NCI-H2029 treated with DMSO at 0.1 percent for 48 hours (cell line): Measurements from ENCODE around the gene DCLK3.

Source experiments
- DNase-seq: peaks from one replicate; lab custom pipeline; 2025; lab: John Stamatoyannopoulos, UW

DCLK3 gene

DNA sequence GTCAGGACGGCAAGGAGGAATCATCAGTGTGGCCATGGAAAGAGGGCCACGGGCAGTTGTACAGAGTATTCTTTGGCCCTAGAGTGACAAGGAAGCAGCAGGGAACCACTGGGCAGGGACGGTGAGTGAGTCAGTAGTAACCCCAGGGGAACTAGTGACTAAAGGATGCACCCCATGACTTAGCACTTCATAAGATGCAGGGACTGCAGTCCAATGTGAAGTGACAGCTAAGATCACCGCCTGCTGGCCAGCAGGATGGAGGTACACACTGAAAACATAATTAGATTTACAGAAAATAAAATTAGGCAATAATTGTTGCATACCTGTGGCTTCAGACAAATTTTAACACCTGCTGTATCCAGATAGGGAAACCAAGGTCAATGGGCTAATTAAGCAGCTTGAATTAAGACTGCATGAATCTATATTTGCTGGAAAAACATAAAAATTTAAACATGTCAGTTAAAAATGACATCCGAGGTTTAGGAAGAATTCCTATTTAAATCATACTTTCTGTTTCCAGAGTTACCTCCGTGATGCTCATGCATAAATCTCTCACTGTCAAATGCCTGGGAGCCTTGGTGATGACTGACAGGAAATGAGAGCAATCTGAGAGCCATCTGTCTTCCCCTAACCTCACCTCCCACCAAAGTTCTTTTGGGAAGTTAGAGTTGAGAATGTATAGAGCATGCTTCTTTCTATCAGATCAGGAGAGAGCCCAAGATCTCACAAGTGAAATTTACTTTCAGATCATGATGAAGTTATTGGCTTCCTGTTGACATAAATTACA lies 56.5 kb downstream of the DCLK3 start:
- DNase-seq = no peak

DNA sequence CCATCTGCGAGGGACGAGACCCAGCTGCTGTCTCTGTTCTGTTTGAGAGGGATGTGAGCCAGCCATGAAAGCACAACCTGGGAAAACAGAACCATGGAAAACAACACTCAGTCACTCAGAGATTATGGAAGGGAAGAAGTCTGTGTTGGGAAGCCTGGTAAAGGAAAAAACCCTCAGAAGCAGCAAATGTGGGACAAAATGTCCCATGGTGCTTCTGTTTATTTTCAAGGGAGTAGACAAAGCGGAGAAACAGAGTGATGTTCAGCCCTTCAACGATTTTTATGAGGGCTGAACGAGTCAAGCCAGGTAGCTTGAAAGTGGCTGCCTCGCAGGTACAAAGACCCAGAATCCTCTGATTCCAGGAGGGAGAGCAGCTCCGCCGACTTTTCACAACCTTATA lies 59.3 kb downstream of the DCLK3 start:
- no peak for DNase-seq

DNA sequence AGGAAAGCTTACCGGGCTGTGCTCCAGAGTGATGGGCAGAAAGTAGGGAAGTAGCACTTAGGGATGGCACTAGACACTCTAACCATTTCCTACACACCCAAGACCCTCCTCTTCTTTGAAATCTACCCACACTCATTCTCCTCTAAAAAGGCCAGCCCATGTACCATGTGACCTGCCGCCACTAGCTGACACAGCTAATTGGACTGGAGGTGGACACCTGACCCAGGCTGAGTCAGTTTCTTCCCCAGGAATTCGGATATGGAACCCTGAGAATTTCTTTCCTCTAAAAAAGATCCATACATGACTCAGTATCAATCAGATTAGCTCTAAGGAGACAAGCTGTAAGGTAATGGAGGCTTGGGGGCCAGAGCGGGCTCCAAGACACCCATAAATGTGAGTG lies 60.1 kb downstream of the DCLK3 start:
- DNase-seq = no peak

DNA sequence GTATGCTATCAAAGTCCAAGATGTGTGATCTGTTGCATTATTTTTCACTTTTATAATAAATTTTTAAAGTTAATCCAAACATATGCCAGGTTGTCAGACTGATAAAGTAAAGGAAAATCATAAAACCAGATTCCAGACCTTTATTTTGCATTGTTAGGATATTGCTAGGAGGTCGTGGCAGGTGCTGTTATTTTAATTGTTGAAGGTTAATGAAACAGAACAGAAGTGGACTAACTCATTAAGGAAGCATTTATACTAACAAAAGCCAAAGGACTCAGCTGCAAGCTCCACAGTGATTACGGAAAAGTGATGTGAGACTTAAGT lies 63.1 kb downstream of the DCLK3 start:
- DNase-seq = no peak

DNA sequence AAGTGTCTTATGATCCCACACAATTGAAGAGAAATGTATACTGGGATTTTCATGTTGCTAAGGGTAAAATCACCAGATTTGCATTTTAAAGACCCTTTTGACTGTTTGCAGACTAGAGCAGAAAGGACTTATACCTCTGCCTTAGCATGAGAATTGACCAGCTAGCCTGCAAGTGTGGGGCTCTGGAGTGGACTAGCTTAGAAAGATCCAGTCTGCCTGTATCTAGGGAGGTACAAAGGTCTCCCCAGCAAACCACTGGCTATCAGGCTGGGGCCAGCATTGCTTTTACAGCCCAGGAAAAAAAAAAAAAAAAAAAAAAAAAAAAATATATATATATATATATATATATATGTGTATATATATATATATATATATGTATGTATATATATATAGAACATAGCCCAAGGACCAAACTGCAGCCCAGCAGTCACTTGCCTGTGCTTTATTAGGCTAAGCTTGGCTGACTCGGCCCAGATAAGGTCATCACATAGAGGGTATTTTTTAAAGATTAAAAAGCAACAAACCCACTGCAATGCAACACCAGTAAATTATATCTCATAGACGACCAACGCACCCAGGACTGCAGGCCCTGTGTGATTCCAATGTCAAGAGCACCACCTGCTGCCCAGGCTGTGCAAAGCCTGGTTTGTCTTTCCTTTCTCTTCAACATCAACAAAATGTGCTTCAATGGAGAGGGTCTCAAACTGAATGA lies 63.7 kb downstream of the DCLK3 start:
- peak; percentile 83 for DNase-seq

DNA sequence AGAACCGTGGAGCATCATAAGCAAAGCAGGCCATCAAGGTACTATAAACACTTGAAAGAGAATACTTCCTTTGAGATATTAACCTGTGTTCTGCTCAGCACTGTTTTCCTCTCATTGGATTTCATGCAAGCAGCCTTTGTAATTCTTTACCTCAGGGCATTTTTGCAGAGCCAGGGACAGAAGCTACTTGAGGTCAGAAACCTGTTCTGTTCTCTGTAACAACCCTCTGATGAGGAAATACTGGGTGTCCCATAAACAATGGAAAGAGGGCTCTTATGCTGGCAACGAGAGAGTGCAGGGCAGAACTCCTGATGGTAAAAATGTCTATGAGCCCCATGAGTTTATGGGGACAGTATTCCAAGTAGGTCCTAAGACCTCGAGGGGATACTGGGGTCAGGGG lies 66.0 kb downstream of the DCLK3 start:
- DNase-seq = peak; percentile 32

DNA sequence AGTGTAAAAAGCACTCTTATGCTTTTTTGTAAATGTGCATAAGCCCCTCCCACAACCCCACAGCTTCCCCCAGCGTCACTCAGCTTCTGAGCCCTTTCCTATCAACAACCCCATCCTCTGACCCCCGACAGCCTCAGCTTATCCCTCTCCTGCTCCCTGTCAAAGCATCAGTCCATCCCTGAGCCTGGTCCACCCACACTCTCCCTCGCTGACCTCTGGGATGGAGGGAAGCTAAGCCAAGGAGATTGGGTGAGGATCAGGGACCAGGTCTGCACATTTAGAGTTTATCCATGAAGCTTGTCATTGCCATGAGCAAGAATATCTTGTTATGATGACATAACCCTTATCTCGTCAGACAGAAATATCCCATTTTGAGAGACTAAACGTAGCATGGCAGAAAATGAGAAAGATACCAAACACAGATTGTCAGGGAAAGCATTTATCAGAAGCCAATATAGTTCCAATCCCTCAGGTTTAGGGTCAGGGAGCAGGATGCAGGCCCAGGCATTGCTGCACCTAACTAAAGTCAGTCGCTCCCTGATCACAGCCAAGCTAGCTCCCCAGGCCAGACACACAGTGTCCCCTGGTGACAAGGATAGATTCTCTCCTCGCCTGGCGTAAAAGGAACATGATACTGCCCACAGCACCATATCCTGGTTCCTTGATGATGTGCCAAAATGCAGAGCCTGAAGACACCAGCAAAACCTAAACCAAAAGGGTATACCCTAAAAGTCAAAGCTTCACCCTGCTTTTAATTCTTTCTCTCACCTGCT lies 66.9 kb downstream of the DCLK3 start:
- DNase-seq = no peak

DNA sequence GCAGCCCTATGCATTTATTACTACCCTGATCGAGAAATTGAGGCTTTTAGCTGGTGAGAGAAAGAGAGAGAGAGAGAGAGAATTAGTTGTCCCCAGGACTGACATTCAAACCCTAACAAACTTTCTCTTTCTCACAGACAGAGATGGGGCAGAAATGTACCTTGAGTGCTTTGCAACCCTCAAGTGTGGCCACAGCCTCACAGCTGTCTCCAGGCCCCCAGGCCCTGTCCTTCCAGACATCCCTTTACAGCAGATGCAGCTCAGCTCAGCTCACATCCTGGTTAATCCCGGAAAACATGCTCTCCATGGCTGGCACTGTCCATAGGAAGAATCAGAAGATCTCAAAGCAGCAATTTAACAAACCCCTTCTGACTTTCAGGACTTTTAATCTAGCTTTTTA lies 67.6 kb downstream of the DCLK3 start:
- no peak for DNase-seq

DNA sequence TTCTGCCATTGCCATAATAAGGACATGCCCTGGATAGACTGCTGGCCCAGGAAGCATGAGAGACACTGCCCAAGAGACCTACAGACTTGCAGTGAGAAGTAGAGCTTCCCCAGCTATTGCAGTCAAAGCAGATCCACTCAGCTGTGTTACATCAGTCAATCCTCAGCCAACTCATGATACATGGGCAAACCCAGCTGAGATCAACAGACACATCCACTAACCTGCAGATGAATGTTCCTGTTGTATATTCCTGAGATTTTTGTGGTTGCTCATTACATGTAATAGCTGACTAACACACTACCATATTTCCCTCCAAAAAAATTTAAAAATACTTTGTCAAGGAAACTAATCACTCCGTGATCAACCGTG lies 68.6 kb downstream of the DCLK3 start:
- DNase-seq = no peak

DNA sequence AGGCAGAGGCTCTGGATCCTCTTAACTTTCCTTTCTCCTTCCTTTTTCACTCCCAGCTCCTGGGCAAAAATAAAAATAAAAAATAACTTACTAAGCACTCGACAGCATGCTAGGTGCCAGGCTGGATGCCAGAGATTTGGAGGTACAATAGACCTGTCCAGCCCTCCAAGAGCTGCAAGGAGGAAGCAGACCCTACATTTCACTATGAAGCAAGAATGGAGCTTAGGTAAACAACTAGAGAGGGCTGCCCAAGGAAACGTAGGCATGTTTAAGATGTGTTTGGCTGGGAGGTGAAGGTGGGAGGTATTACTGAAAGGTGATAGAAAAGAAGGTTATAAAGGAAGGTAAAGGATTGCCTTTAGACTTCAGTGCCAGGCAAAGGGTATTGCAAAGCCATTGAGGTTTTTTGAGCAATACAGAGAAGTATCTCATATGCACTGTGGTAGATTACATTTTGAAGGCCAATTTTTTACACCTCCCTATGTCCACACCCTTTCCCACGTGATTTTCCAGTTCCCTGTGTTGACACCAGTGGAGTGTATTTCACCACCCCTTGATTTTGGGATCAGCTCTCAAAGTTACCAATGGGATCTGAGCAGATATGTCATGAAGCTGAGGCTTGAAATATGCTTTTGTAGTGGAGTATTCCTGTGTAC lies 69.1 kb downstream of the DCLK3 start:
- no peak for DNase-seq

DNA sequence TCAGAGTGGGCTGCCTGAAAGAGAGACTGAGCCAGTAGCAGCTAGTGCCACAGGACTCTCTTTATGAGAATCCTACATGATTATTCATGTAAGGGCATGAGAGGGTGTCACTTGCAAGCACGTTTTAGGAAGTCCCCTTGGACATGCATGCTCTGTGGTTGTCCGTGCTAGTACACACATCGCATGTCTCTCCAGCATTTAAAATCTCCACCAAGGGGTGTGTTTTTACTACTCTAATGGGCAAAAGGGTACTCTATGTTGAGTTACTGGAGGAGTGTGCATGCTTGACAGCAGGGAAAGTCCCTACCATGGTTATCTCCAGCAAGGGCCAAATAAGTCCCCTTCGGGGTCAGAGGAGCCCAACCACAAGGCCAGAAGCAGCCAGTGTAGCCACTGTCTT lies 70.7 kb downstream of the DCLK3 start:
- DNase-seq = no peak

DNA sequence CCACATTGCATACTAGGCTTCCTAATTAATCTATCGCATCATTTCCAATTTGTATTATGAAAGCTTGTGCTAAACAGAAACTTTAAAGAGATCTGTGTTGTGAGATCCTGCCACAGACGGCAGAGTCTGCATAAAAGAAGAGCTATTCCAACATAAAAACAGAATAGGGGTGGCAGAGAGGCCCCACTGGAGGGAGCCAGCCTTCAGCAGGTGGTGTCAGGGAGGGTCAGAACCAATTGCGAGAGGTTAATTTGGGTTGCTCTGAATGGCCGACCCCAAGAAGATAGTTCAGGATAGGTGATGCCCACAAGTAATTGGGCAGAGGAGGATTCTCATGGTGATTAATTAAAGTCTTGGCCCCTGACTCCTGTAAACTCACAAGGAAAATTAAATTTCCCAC lies 74.8 kb downstream of the DCLK3 start:
- DNase-seq = no peak

DNA sequence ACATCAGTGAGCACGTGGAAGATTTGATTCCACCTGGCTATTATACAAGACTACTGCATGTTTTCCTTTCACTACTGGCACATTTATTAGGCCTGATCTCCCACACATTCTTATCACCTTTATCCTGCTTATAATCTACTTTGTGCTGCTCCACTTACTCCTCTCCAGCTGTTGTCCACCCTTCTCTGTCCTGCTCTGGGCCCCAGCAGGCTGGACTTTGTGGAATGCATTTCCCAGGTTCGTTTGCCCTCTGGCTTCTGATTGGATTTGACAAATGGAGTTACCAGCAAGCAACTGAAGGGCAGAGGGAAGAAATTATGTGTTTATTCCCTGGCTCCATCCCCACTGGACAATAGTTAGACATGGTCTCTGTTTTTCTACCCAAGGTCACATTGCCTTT lies 75.5 kb downstream of the DCLK3 start:
- DNase-seq = no peak

DNA sequence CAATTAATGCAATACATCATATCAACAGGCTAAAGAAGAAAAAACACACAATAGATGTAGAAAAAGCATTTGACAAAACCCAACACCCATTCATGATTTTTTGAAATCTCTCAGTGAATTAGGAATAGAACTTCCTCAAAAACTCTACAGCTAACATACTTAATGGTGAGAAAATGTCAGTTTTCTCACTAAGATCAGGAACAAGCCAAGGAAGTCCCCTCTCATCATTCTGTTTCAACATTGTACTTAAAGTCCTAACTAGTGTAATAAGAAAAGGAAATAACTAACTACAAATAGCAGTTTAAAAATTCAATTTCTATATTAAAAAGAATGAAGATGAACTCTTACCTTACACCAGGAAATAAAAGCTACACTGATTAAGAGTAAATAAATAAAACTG lies 77.8 kb downstream of the DCLK3 start:
- DNase-seq = no peak

DNA sequence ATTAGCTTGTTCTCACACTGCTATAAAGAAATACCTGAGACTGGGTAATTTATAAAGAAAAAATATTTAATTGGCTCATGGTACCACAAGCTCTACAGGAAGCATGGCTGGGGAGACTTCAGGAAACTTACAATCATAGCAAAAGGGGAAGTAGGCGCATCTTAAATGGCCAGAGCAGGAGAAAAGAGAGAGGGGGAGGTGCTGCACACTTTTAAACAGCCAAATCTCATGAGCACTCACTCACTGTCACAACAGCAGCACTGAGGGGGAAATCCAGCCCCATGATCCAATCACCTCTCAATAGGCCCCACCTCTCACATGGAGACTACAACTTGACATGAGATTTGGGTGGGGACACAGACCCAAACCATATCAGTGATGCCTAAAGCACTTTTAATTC lies 82.5 kb downstream of the DCLK3 start:
- DNase-seq = no peak

DNA sequence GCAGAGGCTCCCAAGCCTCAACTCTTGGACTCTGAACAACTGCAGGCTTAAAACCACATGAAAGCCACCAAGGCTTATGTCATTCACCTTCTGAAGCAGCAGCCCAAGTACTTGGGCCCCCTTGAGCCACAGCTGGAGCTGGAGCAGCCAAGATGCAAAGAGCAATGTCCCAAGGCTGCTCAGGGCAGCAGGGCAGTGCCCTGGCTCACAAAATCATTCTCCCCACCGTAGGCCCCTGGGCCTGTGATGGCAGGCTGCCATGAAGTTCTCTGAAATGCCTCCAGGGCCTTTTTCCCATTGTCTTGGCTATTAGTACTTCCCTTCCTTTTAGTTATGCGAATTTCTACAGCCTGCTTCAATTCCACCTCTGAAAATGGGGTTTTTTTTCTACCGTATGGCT lies 83.4 kb downstream of the DCLK3 start:
- DNase-seq = no peak

DNA sequence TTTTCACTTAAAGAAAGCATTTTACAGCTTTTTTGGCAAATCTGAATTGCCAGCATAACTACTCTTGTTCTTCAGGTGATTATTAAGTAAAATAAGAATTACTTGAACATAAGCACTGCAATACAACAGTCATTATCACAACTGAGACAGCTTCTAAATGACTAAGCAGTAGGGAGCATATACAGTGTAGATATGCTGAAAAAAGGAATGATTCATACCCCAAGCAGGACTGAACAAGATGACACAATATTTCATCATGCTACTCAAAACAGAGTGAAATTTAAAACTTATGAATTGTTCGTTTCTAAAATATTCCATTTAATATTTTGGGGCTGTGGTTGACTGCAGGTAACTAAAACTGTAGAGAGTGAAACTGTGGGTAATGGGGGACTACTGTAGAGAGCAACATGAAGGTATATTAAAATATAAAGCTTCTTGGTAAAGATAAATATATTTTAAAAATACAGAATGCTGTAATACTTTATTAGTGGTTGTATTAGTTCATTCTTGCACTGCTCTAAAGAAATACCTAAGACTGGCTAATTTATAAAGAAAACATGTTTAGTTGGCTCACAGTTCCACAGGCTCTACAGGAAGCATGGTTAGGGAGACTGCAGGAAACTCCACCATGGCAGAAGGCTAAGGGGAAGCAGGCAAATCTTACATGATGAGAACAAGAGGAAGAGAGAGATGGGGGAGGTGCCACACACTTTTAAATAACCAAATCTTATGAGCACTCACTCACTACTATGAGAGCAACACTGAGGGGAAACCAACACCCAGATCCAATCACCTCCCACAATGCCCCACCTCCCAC lies 84.8 kb downstream of the DCLK3 start:
- no peak for DNase-seq

DNA sequence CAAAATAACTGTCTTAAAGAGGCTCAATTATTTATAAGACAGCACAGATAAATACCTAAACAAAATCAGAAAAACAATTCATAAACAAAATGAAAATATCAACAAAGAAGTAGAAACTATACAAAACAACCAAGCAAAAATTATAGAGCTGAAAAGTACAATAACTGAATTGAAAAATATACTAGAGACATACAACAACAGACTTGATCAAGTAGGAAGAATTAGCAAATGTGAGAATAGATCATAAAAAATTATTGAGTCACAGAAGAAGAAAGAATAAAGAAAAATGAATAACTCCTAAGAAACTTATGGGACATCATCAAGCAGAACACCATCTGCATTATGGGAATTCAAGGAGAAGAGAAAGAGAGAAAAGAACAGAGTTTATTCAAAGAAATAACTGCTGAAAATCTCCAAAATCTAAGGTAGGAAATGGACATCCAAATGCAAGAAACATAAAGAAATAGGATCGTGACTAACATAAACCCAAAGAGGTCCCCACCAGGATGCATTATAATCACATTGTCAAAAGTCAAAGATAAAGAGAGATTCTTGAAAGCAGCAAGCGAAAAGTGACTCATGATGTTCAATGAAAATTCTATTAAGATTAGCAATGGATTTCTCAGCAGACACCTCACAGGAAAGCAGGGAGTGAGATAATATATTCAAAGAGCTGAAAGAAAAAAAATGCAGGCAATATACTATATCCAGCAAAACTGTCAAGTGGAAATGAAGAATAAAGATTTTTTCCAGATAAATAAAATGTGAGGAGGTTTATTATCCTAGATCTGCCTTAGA lies 85.9 kb downstream of the DCLK3 start:
- no peak for DNase-seq

DNA sequence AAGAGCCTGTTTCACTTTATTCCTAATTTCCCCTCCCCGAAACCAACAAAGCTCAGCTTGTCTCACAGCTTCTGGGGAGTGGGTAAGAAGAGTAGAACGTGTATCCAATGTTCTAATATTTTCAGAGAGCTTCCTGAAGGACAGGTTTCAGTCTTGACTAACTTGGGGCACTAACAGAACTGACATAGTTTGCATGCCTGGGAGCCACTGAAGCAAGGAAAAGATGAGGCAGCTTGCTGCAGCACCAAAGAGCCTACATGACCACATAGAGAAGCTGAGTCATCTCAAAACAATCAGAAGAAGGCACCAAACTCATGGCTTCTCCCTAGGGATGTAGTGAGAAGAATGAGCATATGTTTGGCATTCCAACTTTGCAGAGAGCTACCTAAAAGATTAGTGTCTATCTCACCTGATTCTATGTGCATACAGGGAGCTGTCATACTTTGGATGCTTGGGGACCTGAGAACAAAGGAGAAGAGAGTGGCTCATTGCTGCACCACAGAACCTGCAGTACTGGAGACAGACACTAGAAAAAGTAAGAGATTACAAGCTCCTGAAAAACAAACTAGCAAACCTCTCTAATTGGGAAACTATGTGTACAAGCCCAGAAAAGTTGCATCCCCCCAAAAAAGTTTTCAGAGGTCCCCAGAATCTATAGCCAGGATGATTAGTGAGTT lies 86.9 kb downstream of the DCLK3 start:
- DNase-seq = no peak

DNA sequence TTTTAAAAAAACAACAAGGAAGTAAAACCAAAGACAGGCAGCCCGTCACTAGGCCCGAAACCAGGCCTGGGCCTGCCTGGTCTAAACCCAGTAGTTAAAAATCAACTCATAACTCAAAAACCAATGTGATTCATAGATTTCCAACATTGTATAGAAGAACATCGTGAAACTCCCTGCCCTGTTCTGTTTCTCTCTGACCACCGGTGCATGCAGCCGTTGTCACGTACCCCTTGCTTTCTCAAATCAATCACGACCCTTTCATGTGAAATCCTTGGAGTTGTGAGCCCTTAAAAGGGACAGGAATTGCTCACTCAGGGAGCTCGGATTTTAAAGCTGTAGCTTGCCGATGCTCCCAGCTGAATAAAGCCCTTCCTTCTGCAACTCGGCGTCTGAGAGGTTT lies 89.5 kb downstream of the DCLK3 start:
- no peak for DNase-seq
